Measurements from ENCODE around the gene GNG2. TPM values are rescaled to one million over a fixed set of nuclear protein-coding genes. Genes with fewer than 3 reads are reported as not detected.
"Not testable (repeated sequence)": the region's sequence is repeated elsewhere in the genome, so short reads cannot be mapped to it uniquely, and the experiment has no call there.

GNG2 gene
- total RNA-seq, 4 donors from 2014 or later = 3.6 to 8.1 (median 7.2) TPM

- no peak for TF ChIP-seq CTCF (IDR thresholded peaks at IDR 0.05)
- no peak for TF ChIP-seq POLR2AphosphoS5 (IDR thresholded peaks at IDR 0.05)
- TF ChIP-seq POLR2A (IDR thresholded peaks at IDR 0.05) = no peak
- TF ChIP-seq EP300 (IDR thresholded peaks at IDR 0.05) = no peak
- no peaks in the 10 kb centered on the region for H3K36me3 ChIP-seq
- no peak for DNase-seq (ENCODE audit: low spot score in 2 of 2)
- WGBS = 94% methylated on average over 5 of the region's 5 CpGs
- peaks cover 2% of the 10 kb centered on the region for H3K4me1 ChIP-seq
- H3K4me3 ChIP-seq = no peak overlapping the region
- H3K27me3 ChIP-seq = no peaks in the 10 kb centered on the region
- H3K9me3 ChIP-seq = no peaks in the 10 kb centered on the region
- no peak overlapping the region for H3K27ac ChIP-seq
Measured at GRCh38 chr14:51901475-51902024, 41.1 kb downstream of the GNG2 start.

- H3K27ac ChIP-seq; H3K36me3 ChIP-seq; H3K4me1 ChIP-seq; DNase-seq (ENCODE audit: low spot score in 2 of 2); H3K4me3 ChIP-seq; H3K9me3 ChIP-seq; H3K27me3 ChIP-seq: not testable (repeated sequence)
- 9% methylated on average over 6 of the region's 6 CpGs for WGBS
Measured at GRCh38 chr14:51905656-51906121, 45.3 kb downstream of the GNG2 start.

DNA sequence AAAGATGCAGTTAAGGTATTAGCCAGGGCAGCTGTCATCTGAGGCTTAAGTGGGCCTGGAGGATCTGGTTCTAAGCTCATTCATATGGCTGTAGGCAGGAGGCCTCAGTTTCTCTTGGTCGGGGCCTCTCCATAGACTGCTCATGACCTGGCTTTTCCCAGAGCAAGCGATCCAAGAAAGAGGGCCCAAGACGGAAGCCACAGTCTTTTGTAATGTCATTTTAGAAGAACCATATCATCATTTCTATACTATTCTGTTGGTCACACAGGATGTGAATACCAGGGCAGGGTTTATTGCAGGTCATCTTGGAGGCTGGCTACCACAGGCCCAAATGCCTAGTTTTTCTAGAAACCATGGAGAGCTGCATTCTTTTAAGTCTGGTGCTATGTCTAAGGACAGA is 47.7 kb downstream of the GNG2 start:
- 100% methylated on average over 3 of the region's 3 CpGs for whole genome bisulfite sequencing
- peaks cover 2% of the 10 kb centered on the region for H3K4me1 ChIP-seq
- no peak overlapping the region for H3K4me3 ChIP-seq
- no peak for TF ChIP-seq POLR2AphosphoS5 (IDR thresholded peaks at IDR 0.05)
- no peak for TF ChIP-seq POLR2A (IDR thresholded peaks at IDR 0.05)
- TF ChIP-seq EP300 (IDR thresholded peaks at IDR 0.05) = no peak
- no peak for TF ChIP-seq CTCF (IDR thresholded peaks at IDR 0.05)
- H3K27me3 ChIP-seq = no peaks in the 10 kb centered on the region
- no peak for DNase-seq (ENCODE audit: low spot score in 2 of 2)
- H3K27ac ChIP-seq = no peak overlapping the region
- H3K36me3 ChIP-seq = no peaks in the 10 kb centered on the region
- no peaks in the 10 kb centered on the region for H3K9me3 ChIP-seq

DNA sequence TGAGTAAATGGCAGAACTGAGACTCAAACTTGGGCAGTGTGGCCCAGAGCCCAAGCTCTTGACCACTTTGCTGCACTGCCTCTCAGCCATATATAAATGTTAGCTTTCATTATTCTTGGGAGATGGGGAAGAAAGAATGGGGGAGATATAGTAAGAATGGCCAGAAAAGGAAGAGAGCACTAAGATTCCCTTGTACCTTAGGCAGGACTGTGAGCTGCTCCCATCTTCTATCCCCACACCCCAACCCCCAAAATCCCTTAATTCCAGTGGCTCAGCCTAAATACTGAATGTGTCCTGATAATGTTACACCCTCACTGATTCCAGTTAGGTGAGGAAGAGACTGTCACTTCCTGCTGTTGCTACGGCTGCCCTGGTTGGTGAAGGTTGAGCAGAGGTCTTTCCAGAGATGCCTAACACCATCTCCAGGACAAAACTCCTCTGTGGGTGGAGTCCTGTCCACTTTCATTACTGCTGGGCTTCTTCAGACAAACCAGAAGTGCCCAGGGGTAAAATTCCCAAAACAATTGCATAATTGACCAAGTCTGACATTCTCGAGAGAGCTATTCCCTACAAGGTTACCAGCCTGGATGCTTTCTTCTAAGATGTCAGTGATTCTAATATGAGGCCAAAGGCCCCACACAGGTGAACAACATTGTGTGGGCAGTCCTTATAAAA is 51.8 kb downstream of the GNG2 start:
- Histone ChIP-seq H3K9me3 (no peaks in the 10 kb centered on the region), H3K27me3 (no peaks in the 10 kb centered on the region), H3K4me3 (no peak overlapping the region), H3K4me1 (no peaks in the 10 kb centered on the region), H3K27ac (no peak overlapping the region), H3K36me3 (no peaks in the 10 kb centered on the region)
- WGBS = 65% methylated on average over 2 of the region's 2 CpGs
- no peak for TF ChIP-seq CTCF (IDR thresholded peaks at IDR 0.05)
- TF ChIP-seq EP300 (IDR thresholded peaks at IDR 0.05) = no peak
- TF ChIP-seq POLR2AphosphoS5 (IDR thresholded peaks at IDR 0.05) = no peak
- TF ChIP-seq POLR2A (IDR thresholded peaks at IDR 0.05) = no peak
- DNase-seq (ENCODE audit: low spot score in 2 of 2) = no peak

DNA sequence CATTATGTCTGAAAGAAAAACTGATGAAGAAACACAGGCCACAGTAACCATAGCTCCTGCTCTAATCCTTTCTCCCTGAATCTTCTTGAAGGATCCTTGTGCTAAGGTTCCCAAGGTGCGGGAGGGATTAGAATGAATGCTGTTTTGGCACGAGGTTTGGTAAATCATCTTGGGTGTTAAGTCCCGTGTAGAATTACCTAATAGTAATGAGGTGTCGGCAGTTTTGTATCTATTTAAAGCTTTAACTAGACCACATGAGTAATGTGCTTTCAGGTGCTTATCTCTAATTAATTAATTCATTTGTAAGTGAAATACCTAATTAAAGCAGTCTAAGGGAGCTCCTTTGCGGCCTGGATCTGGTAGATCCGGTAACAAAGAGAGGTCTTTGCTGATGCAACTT is 53.9 kb downstream of the GNG2 start:
- H3K4me3 ChIP-seq = no peak overlapping the region
- WGBS = 53% methylated on average over 6 of the region's 6 CpGs
- no peaks in the 10 kb centered on the region for H3K4me1 ChIP-seq
- H3K27me3 ChIP-seq = no peaks in the 10 kb centered on the region
- TF ChIP-seq EP300 (IDR thresholded peaks at IDR 0.05) (no peak), POLR2AphosphoS5 (IDR thresholded peaks at IDR 0.05) (no peak), CTCF (IDR thresholded peaks at IDR 0.05) (no peak), POLR2A (IDR thresholded peaks at IDR 0.05) (no peak)
- no peak for DNase-seq (ENCODE audit: low spot score in 2 of 2)
- H3K27ac ChIP-seq = no peak overlapping the region
- H3K36me3 ChIP-seq = no peaks in the 10 kb centered on the region
- no peaks in the 10 kb centered on the region for H3K9me3 ChIP-seq

Data from suprapubic skin (tissue), 4 donors.